Neural cell (in vitro differentiated cells): ENCODE results near the gene CREB3L2. TPM values are rescaled to one million over a fixed set of nuclear protein-coding genes. Genes with fewer than 3 reads are reported as not detected.
"Not testable (repeated sequence)": the region's sequence is repeated elsewhere in the genome, so short reads cannot be mapped to it uniquely, and the experiment has no call there.

ENCODE experiments used
- H2AFZ ChIP-seq: fragments of 200-600, 300-800 bp; sonication (generic), shearing (Covaris generic); 2 replicates; pipeline ENCODE4 v1.6.0; 2014; ENCODE audit warnings: low read depth, mild to moderate bottlenecking, antibody characterized with exemption, low read length, moderate library complexity
- H3F3A ChIP-seq: fragments of 200-600 bp; shearing (Covaris generic); 2 replicates; pipeline ENCODE4 v1.6.1; 2016; ENCODE audit warnings: mild to moderate bottlenecking, moderate library complexity, mixed read lengths, antibody characterized with exemption, low read length; ENCODE audit not compliant: insufficient read depth, poor library complexity, severe bottlenecking
- H3K27ac ChIP-seq: fragments of 200-600, 300-800 bp; sonication (generic), shearing (Covaris generic); 2 replicates; pipeline ENCODE4 v1.5.1; 2014; ENCODE audit warnings: mild to moderate bottlenecking, low read length, moderate library complexity
- H3K27me3 ChIP-seq: fragments of 300-800, 200-600 bp; sonication (generic), shearing (Covaris generic); 2 replicates; pipeline ENCODE4 v1.6.0; 2014; ENCODE audit warnings: mild to moderate bottlenecking, low read depth, low read length, moderate library complexity; ENCODE audit not compliant: insufficient read depth
- H3K36me3 ChIP-seq: fragments of 300-800, 200-600 bp; sonication (generic), shearing (Covaris generic); 2 replicates; pipeline ENCODE4 v1.5.1; 2014; ENCODE audit warnings: mild to moderate bottlenecking, antibody characterized with exemption, low read length, moderate library complexity; ENCODE audit not compliant: insufficient read depth
- H3K4me2 ChIP-seq: fragments of 300-800, 200-600 bp; sonication (generic), shearing (Covaris generic); 2 replicates; pipeline ENCODE4 v1.6.0; 2014; ENCODE audit warnings: mild to moderate bottlenecking, low read length
- H3K4me3 ChIP-seq: fragments of 300-800, 200-600 bp; sonication (generic), shearing (Covaris generic); 2 replicates; pipeline ENCODE4 v1.5.1; 2014; ENCODE audit warnings: mild to moderate bottlenecking, low read length, moderate library complexity
- H3K79me2 ChIP-seq: fragments of 200-600 bp; shearing (Covaris generic); replicated peaks from 2 replicates; pipeline ENCODE4 v1.6.0; 2014; ENCODE audit warnings: mild to moderate bottlenecking, low read length, moderate library complexity; ENCODE audit not compliant: insufficient read depth
- H3K9ac ChIP-seq: fragments of 300-800, 200-600 bp; sonication (generic), shearing (Covaris generic); 2 replicates; pipeline ENCODE4 v1.6.1; 2016; ENCODE audit warnings: mild to moderate bottlenecking, low read length, mixed read lengths
- H3K9me2 ChIP-seq: fragments of 200-600 bp; shearing (Covaris generic); 2 replicates; pipeline ENCODE4 v1.6.1; 2016; ENCODE audit warnings: mild to moderate bottlenecking, low read length, mixed read lengths; ENCODE audit not compliant: insufficient read depth
- H3K9me3 ChIP-seq: fragments of 200-600, 300-800 bp; sonication (generic), shearing (Covaris generic); 2 replicates; pipeline ENCODE4 v1.6.1; 2016; ENCODE audit warnings: mild to moderate bottlenecking, mixed run types, low read length, moderate library complexity, mixed read lengths
- H4K20me1 ChIP-seq: fragments of 200-600 bp; shearing (Covaris generic); 2 replicates; pipeline ENCODE4 v1.6.1; 2016; ENCODE audit warnings: mild to moderate bottlenecking, mixed run types; ENCODE audit not compliant: insufficient read depth
- CTCF ChIP-seq: fragments of 450-650 bp; IDR thresholded peaks from 2 replicates; pipeline ENCODE4 v1.5.1; 2014; ENCODE audit warnings: antibody characterized with exemption, mild to moderate bottlenecking, moderate library complexity; ENCODE audit not compliant: poor library complexity, severe bottlenecking
- EP300 ChIP-seq: fragments of 450-650 bp; conservative IDR thresholded peaks from 2 replicates; pipeline ENCODE4 v1.6.1; 2014; ENCODE audit warnings: antibody characterized with exemption, mild to moderate bottlenecking, moderate library complexity; ENCODE audit not compliant: poor library complexity, severe bottlenecking
- EZH2 ChIP-seq: fragments of 200-600, 300-800 bp; shearing (Covaris generic), sonication (generic); IDR thresholded peaks from 2 replicates; pipeline ENCODE4 v1.6.1; 2014; ENCODE audit warnings: antibody characterized with exemption, low read length, borderline replicate concordance, mild to moderate bottlenecking; ENCODE audit not compliant: insufficient read depth, poor library complexity, severe bottlenecking
- MXI1 ChIP-seq: fragments of 450-650 bp; conservative IDR thresholded peaks from 2 replicates; pipeline ENCODE4 v1.6.1; 2014; ENCODE audit warnings: antibody characterized with exemption, mild to moderate bottlenecking; ENCODE audit not compliant: poor library complexity, severe bottlenecking
- POLR2AphosphoS5 ChIP-seq: IDR thresholded peaks from 2 replicates; pipeline ENCODE4 v1.6.1; 2012
- RAD21 ChIP-seq: fragments of 450-650 bp; conservative IDR thresholded peaks from 2 replicates; pipeline ENCODE4 v1.6.1; 2014; ENCODE audit warnings: antibody characterized with exemption, mild to moderate bottlenecking, moderate library complexity
- REST ChIP-seq: IDR thresholded peaks from 2 replicates; pipeline ENCODE4 v1.6.1; 2012; ENCODE audit warnings: borderline replicate concordance
- SMC3 ChIP-seq: fragments of 450-650 bp; conservative IDR thresholded peaks from 2 replicates; pipeline ENCODE4 v1.6.1; 2014; ENCODE audit warnings: antibody characterized with exemption, mild to moderate bottlenecking, moderate library complexity; ENCODE audit not compliant: poor library complexity
- TAF1 ChIP-seq: IDR thresholded peaks from 2 replicates; pipeline ENCODE4 v1.6.1; 2012; ENCODE audit warnings: low read depth
- polyA plus RNA-seq: library from polyadenylated mRNA; depleted of rRNA; stranded (reverse); fragments of >200 nt; gene quantifications from 2 replicates; pipeline ENCODE4 v1.2.3, GENCODE V29; 2014

CREB3L2 gene
- polyA plus RNA-seq, 1 donor from 2014 or later, result 1.5 TPM

- H3K9me3 ChIP-seq, result no peaks in the 10 kb centered on the region
- H3K4me3 ChIP-seq, result no peak overlapping the region
- no peaks in the 10 kb centered on the region for H4K20me1 ChIP-seq
- H2AFZ ChIP-seq, result no peak overlapping the region
- H3K27ac ChIP-seq, result no peak overlapping the region
- no peak for TF ChIP-seq EZH2
- no peak for TF ChIP-seq TAF1
- TF ChIP-seq RAD21, result no peak
- TF ChIP-seq CTCF, result no peak
- TF ChIP-seq SMC3, result no peak
- TF ChIP-seq EP300, result no peak
- TF ChIP-seq REST, result no peak
- TF ChIP-seq POLR2AphosphoS5, result no peak
- no peak for TF ChIP-seq MXI1
- H3K79me2 ChIP-seq, result no peaks in the 10 kb centered on the region
- no peaks in the 10 kb centered on the region for H3F3A ChIP-seq
- no peak overlapping the region for H3K4me2 ChIP-seq
- no peak overlapping the region for H3K9ac ChIP-seq
- no peaks in the 10 kb centered on the region for H3K36me3 ChIP-seq
- no peaks in the 10 kb centered on the region for H3K9me2 ChIP-seq
- no peaks in the 10 kb centered on the region for H3K27me3 ChIP-seq
Observed at GRCh38 chr7:137909042-137909441, 92.8 kb downstream of the CREB3L2 start.

- H3K9me2 ChIP-seq, result no peaks in the 10 kb centered on the region
- H3K4me2 ChIP-seq, result no peak overlapping the region
- H3K9me3 ChIP-seq, result no peaks in the 10 kb centered on the region
- H3K27ac ChIP-seq, result no peak overlapping the region
- H4K20me1 ChIP-seq, result no peaks in the 10 kb centered on the region
- no peaks in the 10 kb centered on the region for H3K36me3 ChIP-seq
- H3K79me2 ChIP-seq, result no peaks in the 10 kb centered on the region
- H2AFZ ChIP-seq, result no peak overlapping the region
- TF ChIP-seq RAD21 (no peak), SMC3 (no peak)
- H3K4me3 ChIP-seq, result no peak overlapping the region
- no peaks in the 10 kb centered on the region for H3F3A ChIP-seq
- H3K27me3 ChIP-seq, result no peaks in the 10 kb centered on the region
- H3K9ac ChIP-seq, result no peak overlapping the region
Observed at GRCh38 chr7:137908106-137908505, 93.8 kb downstream of the CREB3L2 start.

GRCh38 chr7:137906636-137907035 lies 95.2 kb downstream of the CREB3L2 start:
- not testable (repeated sequence) for H3K36me3 ChIP-seq, H3K27me3 ChIP-seq

More at GRCh38 chr7:137906636-137907035, 95.2 kb downstream of the CREB3L2 start:
- H3K9ac ChIP-seq, H3K79me2 ChIP-seq, H3F3A ChIP-seq, H3K4me2 ChIP-seq, H3K4me3 ChIP-seq, H3K9me2 ChIP-seq, H3K9me3 ChIP-seq, H4K20me1 ChIP-seq, H2AFZ ChIP-seq, H3K27ac ChIP-seq: not testable (repeated sequence)
